ENCODE results near the gene INPP5A.

DNA sequence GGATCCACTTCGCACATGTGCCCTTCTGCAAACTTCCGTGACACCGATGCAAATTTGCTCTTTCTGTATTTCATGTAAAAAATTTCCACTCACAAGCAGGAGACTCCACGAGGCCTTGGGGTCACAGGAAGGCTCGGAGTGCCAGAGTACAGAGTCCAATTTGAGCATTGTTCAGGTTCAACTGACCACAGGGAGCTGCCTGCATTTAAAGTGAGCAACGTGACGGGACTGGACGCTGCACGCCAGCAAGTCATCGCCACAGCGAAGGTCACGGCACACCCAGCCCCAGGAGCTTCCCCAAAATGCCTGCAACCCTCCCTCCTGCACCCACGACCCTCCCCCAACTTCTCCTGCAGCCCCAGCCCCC is 289.8 kb downstream of the INPP5A start:
- TF ChIP-seq, protein P1, sequence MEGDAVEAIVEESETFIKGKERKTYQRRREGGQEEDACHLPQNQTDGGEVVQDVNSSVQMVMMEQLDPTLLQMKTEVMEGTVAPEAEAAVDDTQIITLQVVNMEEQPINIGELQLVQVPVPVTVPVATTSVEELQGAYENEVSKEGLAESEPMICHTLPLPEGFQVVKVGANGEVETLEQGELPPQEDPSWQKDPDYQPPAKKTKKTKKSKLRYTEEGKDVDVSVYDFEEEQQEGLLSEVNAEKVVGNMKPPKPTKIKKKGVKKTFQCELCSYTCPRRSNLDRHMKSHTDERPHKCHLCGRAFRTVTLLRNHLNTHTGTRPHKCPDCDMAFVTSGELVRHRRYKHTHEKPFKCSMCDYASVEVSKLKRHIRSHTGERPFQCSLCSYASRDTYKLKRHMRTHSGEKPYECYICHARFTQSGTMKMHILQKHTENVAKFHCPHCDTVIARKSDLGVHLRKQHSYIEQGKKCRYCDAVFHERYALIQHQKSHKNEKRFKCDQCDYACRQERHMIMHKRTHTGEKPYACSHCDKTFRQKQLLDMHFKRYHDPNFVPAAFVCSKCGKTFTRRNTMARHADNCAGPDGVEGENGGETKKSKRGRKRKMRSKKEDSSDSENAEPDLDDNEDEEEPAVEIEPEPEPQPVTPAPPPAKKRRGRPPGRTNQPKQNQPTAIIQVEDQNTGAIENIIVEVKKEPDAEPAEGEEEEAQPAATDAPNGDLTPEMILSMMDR (IDR thresholded peaks at IDR 0.05; ENCODE audit: low read depth, low read length, poor library complexity, severe bottlenecking), result no peak
- TF ChIP-seq EZH2phosphoT487 (IDR thresholded peaks at IDR 0.05; ENCODE audit: borderline replicate concordance, low read length), result no peak

Data from DOHH2 (cell line).